H7 (cell line): ENCODE measurements around the gene LRP10. TPM values are rescaled to one million over a fixed set of nuclear protein-coding genes. Genes with fewer than 3 reads are reported as not detected.

Experiments used
- DNase-seq: peaks from one replicate; pipeline ENCODE4 v3.0.0; 2012
- H3K27me3 ChIP-seq: 2 replicates; pipeline ENCODE4 v1.6.0; 2011; ENCODE audit warnings: mild to moderate bottlenecking, low read length; ENCODE audit not compliant: control insufficient read depth, insufficient read depth
- H3K36me3 ChIP-seq: replicated peaks from 2 replicates; pipeline ENCODE4 v1.5.1; 2011; ENCODE audit warnings: low read length; ENCODE audit not compliant: control insufficient read depth, insufficient read depth
- H3K4me3 ChIP-seq: 2 replicates; pipeline ENCODE4 v1.5.1; 2011; ENCODE audit warnings: low read depth, mild to moderate bottlenecking, control low read depth, low read length, moderate library complexity; ENCODE audit not compliant: insufficient read depth
- total RNA-seq: library from RNA; depleted of rRNA; stranded (reverse); fragments of >200 nt; shearing (Covaris generic); gene quantifications from 2 replicates; pipeline ENCODE4 v1.2.3, GENCODE V29; 2014

The LRP10 gene
- total RNA-seq, 1 experiment from 2014 or later: 19.3 TPM

GRCh38 chr14:22866874-22867273, 4.7 kb upstream of the LRP10 start:
- H3K36me3 ChIP-seq: no peaks in the 10 kb centered on the region
- H3K4me3 ChIP-seq: no peak overlapping the region
- DNase-seq: no peak
- H3K27me3 ChIP-seq: no peaks in the 10 kb centered on the region

DNA sequence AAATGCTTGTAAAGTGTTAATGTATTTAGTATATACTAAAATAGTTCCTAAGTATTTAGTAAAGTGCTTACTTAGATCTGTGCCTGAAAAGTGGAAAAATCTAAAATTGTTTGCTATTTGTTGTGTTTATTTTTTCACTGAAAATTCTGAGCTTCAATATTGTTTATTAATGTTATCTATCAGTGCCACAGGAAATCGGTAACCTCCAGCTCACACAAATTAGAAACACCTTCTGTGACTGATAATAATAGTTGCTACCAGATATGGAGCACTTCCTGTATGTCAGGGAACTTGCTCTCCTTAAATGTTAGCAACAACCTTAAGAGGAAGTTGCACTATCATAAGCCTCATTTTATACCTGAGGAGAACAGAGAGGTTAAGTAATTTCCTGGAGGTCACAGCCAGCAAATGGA, 723 bp upstream of the LRP10 start:
- no peaks in the 10 kb centered on the region for H3K27me3 ChIP-seq
- peak overlapping the region; percentile 86 for H3K4me3 ChIP-seq
- no peak for DNase-seq
- H3K36me3 ChIP-seq: peaks cover 2% of the 10 kb centered on the region

- Histone ChIP-seq H3K4me3 (peak overlapping the region; percentile 86), H3K27me3 (no peaks in the 10 kb centered on the region), H3K36me3 (peaks cover 2% of the 10 kb centered on the region)
- DNase-seq: peak; percentile 94
Observed at GRCh38 chr14:22872033-22872832, 693 bp downstream of the LRP10 start.

DNA sequence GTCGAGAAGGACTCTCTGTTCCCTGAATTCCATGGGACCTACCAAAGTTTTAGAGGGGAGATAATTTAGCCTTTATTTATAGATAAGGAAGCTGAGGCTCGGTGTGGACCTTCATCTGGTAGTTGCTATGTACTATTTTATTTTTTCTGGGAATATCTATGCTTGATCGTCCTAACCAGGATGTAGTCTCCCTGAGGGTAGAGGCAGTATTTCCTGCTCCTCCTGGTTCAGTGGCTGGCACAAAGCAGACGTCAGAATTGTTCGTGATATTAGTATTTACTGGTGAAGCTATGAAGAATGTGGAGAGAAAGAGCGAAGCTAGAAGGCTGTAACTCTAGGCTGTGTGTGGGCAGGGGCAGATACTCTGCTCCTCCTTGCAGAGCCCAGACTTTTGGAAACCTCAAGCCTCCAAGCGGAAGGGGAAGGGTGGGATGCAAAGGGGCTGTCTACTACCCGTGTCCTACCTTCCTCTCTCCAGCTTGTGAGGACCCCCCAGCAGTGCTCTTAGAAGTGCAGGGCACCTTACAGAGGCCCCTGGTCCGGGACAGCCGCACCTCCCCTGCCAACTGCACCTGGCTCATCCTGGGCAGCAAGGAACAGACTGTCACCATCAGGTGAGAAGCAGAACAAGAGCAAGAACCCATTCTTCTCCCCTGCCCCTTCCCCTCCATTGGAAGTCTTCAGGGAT, 1.4 kb downstream of the LRP10 start:
- H3K27me3 ChIP-seq: no peaks in the 10 kb centered on the region
- H3K36me3 ChIP-seq: peaks cover 3% of the 10 kb centered on the region
- 0 out of 2 replicates have a peak overlapping the region, but pooled peaks have one; percentile 4 for H3K4me3 ChIP-seq
- DNase-seq: no peak

DNA sequence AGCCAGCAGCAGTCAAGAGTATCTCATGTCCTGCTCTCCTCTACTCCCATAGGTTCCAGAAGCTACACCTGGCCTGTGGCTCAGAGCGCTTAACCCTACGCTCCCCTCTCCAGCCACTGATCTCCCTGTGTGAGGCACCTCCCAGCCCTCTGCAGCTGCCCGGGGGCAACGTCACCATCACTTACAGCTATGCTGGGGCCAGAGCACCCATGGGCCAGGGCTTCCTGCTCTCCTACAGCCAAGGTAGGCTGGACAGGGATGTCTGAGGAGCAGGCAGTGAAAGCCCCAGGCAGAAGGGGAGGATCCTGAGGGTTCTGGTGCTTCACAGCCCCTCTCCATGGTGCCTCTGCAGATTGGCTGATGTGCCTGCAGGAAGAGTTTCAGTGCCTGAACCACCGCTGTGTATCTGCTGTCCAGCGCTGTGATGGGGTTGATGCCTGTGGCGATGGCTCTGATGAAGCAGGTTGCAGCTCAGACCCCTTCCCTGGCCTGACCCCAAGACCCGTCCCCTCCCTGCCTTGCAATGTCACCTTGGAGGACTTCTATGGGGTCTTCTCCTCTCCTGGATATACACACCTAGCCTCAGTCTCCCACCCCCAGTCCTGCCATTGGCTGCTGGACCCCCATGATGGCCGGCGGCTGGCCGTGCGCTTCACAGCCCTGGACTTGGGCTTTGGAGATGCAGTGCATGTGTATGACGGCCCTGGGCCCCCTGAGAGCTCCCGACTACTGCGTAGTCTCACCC, 3.6 kb downstream of the LRP10 start:
- Histone ChIP-seq H3K36me3 (peaks cover 4% of the 10 kb centered on the region), H3K4me3 (no peak overlapping the region), H3K27me3 (no peaks in the 10 kb centered on the region)
- peak; percentile 13 for DNase-seq

- H3K36me3 ChIP-seq: peaks cover 4% of the 10 kb centered on the region
- peak; percentile 8 for DNase-seq
- no peak overlapping the region for H3K4me3 ChIP-seq
- H3K27me3 ChIP-seq: no peaks in the 10 kb centered on the region
Observed at GRCh38 chr14:22875748-22876319, 4.3 kb downstream of the LRP10 start.

DNA sequence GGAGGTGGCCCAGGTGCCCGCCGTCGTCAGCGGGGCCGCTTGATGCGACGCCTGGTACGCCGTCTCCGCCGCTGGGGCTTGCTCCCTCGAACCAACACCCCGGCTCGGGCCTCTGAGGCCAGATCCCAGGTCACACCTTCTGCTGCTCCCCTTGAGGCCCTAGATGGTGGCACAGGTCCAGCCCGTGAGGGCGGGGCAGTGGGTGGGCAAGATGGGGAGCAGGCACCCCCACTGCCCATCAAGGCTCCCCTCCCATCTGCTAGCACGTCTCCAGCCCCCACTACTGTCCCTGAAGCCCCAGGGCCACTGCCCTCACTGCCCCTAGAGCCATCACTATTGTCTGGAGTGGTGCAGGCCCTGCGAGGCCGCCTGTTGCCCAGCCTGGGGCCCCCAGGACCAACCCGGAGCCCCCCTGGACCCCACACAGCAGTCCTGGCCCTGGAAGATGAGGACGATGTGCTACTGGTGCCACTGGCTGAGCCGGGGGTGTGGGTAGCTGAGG, 5.5 kb downstream of the LRP10 start:
- peaks cover 4% of the 10 kb centered on the region for H3K36me3 ChIP-seq
- peaks cover 1% of the 10 kb centered on the region; the same call in 1 of the 2 replicates for H3K27me3 ChIP-seq
- peak; percentile 27 for DNase-seq
- H3K4me3 ChIP-seq: no peak overlapping the region

- no peak overlapping the region for H3K4me3 ChIP-seq
- peaks cover 5% of the 10 kb centered on the region for H3K27me3 ChIP-seq
- peak; percentile 14 for DNase-seq
- peaks cover 4% of the 10 kb centered on the region for H3K36me3 ChIP-seq
Observed at GRCh38 chr14:22878271-22879246, 7.0 kb downstream of the LRP10 start.

GRCh38 chr14:22882064-22882463, 10.5 kb downstream of the LRP10 start:
- peaks cover 28% of the 10 kb centered on the region for H3K27me3 ChIP-seq
- peaks cover 2% of the 10 kb centered on the region for H3K36me3 ChIP-seq
- DNase-seq: no peak
- no peak overlapping the region for H3K4me3 ChIP-seq

GRCh38 chr14:22882529-22883172, 11.1 kb downstream of the LRP10 start:
- H3K4me3 ChIP-seq: peak overlapping the region; percentile 15; the same call in 1 of the 2 replicates
- peak; percentile 93 for DNase-seq
- peaks cover 28% of the 10 kb centered on the region for H3K27me3 ChIP-seq
- H3K36me3 ChIP-seq: peaks cover 2% of the 10 kb centered on the region

GRCh38 chr14:22883173-22883976, 11.8 kb downstream of the LRP10 start, which contains the start of gene REM2:
Gene REM2 (plus strand): TSS chr14:22883222. CDS start chr14:22883288, 66 bp downstream.
- peaks cover 28% of the 10 kb centered on the region for H3K27me3 ChIP-seq
- H3K36me3 ChIP-seq: no peaks in the 10 kb centered on the region
- DNase-seq: peak; percentile 83
- H3K4me3 ChIP-seq: peak within 1 kb of the TSS; percentile 37

GRCh38 chr14:22884076-22884737, 12.7 kb downstream of the LRP10 start:
- Histone ChIP-seq H3K4me3 (no peak overlapping the region), H3K27me3 (peaks cover 28% of the 10 kb centered on the region), H3K36me3 (no peaks in the 10 kb centered on the region)
- DNase-seq: no peak
